Measurements from ENCODE around the gene TUT7.

TUT7 gene

DNA sequence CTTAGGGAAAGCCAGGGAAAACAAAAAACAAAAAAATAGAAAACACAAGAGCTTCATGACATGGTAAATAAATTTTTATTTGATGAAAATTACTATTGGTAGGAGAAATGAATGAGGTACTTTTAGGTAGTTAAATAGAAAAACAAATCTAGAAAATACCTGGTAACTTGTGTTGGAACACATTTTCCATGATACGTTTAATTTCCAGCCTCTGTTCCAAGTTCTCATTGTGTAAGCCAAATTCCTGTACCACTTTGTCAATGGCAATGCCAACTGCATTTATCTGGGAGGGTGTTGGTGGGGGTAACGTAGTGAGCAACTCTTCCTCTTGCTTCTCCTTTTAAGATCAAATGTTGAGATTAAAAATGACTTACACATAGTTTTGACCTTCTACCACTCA is 9.4 kb downstream of the TUT7 start:
- no peaks in the 10 kb centered on the region for H3K4me1 ChIP-seq (ENCODE audit: control insufficient read depth, insufficient read depth, low read length)
- no peaks in the 10 kb centered on the region for H3K9me3 ChIP-seq (ENCODE audit: control insufficient read depth, insufficient read depth, low read length)
- H3K27me3 ChIP-seq (ENCODE audit: control insufficient read depth, insufficient read depth, low read length): no peaks in the 10 kb centered on the region
- H3K9ac ChIP-seq (ENCODE audit: low read depth, low read length): no peak overlapping the region
- H3K4me3 ChIP-seq (ENCODE audit: low read depth, low read length): no peak overlapping the region
- H3K36me3 ChIP-seq (ENCODE audit: control insufficient read depth, insufficient read depth, low read length): peaks cover 2% of the 10 kb centered on the region

DNA sequence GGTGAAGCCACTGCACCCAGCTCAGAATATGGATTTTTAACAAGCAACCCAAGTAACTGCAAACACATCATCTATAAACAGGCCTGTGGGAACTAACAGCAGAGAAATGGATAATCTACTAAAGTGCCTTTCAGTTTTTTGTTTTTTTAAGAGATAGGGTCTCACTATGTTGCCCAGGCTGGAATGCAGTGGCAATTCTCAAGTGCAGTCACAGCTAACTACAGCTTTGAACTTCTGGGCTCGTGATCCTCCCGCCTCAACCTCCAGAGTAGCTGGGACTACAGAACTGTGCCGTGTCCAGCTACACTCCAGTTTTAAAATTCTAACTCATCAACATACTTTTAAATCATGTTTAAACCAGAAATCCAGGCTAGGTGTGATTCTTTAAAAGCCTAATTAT is 11.9 kb downstream of the TUT7 start:
- H3K9ac ChIP-seq (ENCODE audit: low read depth, low read length): no peak overlapping the region
- H3K36me3 ChIP-seq (ENCODE audit: control insufficient read depth, insufficient read depth, low read length): peaks cover 2% of the 10 kb centered on the region
- no peak overlapping the region for H3K4me3 ChIP-seq (ENCODE audit: low read depth, low read length)
- H3K9me3 ChIP-seq (ENCODE audit: control insufficient read depth, insufficient read depth, low read length): no peaks in the 10 kb centered on the region
- peaks cover 4% of the 10 kb centered on the region for H3K4me1 ChIP-seq (ENCODE audit: control insufficient read depth, insufficient read depth, low read length)
- no peaks in the 10 kb centered on the region for H3K27me3 ChIP-seq (ENCODE audit: control insufficient read depth, insufficient read depth, low read length)

DNA sequence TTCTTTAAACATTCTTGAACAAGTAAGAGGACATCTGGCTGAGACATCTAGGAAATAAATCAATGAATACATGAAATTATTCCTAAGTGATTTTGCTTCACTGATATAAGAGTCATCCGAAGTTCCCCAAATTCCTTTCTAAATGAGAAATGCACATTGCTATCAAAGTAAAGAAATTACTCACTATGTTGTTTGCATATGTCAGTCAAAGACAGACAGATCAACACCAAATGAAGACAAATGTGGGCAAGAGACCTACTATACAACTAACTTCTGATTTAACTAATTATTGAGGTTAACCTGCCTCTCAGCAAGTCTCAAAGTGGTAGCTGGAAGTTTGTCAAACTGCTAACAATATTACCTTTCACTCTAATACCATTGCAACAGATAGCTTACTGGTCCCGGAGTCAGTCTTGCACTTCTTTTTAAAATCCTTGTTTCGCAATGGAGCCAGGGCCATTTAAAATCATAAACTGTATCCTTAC is 13.2 kb downstream of the TUT7 start:
- Histone ChIP-seq H3K9me3 (ENCODE audit: control insufficient read depth, insufficient read depth, low read length) (no peaks in the 10 kb centered on the region), H3K27me3 (ENCODE audit: control insufficient read depth, insufficient read depth, low read length) (no peaks in the 10 kb centered on the region), H3K4me1 (ENCODE audit: control insufficient read depth, insufficient read depth, low read length) (peaks cover 4% of the 10 kb centered on the region), H3K36me3 (ENCODE audit: control insufficient read depth, insufficient read depth, low read length) (peaks cover 2% of the 10 kb centered on the region), H3K9ac (ENCODE audit: low read depth, low read length) (no peak overlapping the region), H3K4me3 (ENCODE audit: low read depth, low read length) (no peak overlapping the region)

DNA sequence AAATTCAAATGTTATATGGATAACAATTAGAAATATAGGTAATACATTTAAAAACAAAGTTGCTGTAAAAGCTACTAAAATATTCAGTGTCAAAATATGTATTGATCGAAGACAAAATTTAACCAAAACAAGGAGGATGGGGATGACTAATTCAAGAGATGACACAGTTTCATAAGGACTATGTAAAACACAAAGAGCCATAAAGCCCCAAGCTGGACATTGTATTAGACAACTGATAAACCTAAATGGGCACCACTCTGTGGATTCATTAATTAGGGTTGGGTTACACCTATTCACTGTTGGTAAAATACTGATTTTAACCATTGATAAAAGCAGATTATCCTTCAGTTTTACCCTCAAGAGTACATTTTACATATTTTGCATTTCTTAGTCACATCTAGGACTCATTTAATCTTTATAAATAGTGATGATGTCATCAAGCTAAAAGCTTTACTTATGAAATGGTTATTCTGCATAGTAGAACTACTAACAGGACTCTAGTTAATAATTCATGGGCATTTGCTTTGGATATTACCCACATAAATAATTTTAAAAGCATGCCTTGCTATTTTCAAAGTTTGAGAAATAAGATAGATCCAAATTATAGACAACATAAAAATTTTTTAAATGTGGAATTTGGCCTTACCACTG is 13.7 kb downstream of the TUT7 start:
- no peak overlapping the region for H3K4me3 ChIP-seq (ENCODE audit: low read depth, low read length)
- no peaks in the 10 kb centered on the region for H3K9me3 ChIP-seq (ENCODE audit: control insufficient read depth, insufficient read depth, low read length)
- H3K27me3 ChIP-seq (ENCODE audit: control insufficient read depth, insufficient read depth, low read length): no peaks in the 10 kb centered on the region
- no peak overlapping the region for H3K9ac ChIP-seq (ENCODE audit: low read depth, low read length)
- H3K4me1 ChIP-seq (ENCODE audit: control insufficient read depth, insufficient read depth, low read length): peaks cover 4% of the 10 kb centered on the region
- H3K36me3 ChIP-seq (ENCODE audit: control insufficient read depth, insufficient read depth, low read length): no peaks in the 10 kb centered on the region

DNA sequence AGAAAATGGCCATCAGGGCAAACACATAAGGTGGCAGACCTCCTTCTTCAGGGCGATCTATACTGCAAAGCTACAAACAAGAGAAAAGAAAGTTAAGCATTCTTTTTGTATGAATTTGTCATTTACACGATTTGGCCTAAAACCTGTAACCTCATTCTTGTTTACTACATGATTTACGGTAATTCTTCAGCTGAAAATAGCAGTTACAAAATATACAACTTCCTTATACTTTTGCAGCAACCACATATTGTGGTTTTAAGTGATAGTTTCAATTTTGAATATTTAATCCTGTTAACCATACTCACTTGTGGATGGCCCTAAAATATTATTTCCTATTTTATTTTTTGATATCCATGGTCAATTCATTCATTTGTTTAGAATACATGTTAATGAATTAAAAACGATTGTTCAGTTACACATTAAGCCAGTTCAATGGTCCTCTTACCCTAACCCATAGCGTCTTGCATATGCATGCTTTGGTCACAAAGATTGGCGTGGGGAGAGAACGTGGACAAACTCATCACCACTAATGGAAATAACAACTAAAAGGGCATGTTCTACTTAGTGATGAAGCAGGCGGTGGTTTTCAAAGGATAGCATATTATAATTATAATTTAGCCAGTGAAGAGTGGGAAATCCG is 16.6 kb downstream of the TUT7 start:
- Histone ChIP-seq H3K9me3 (ENCODE audit: control insufficient read depth, insufficient read depth, low read length) (no peaks in the 10 kb centered on the region), H3K36me3 (ENCODE audit: control insufficient read depth, insufficient read depth, low read length) (no peaks in the 10 kb centered on the region), H3K4me3 (ENCODE audit: low read depth, low read length) (no peak overlapping the region), H3K4me1 (ENCODE audit: control insufficient read depth, insufficient read depth, low read length) (peaks cover 4% of the 10 kb centered on the region), H3K9ac (ENCODE audit: low read depth, low read length) (no peak overlapping the region), H3K27me3 (ENCODE audit: control insufficient read depth, insufficient read depth, low read length) (no peaks in the 10 kb centered on the region)

DNA sequence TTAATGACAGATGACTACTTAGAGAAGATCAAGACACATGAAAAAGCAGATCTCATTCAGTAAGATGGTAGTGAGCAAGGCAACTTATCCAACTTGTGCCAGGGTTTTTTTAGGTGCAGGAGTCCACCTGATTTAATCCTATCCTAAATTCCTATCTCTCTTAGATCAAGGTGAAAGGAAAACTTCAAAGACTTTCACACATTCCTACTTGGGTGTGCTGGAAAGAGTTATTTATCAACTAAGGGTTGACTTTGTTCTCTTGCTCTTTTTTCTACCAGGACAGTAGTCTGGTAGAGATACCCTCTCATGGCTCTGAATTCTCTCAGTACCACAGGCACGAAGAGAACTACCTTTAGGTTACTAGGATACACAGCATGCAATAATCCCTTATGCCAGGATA is 18.2 kb downstream of the TUT7 start:
- Histone ChIP-seq H3K4me3 (ENCODE audit: low read depth, low read length) (no peak overlapping the region), H3K36me3 (ENCODE audit: control insufficient read depth, insufficient read depth, low read length) (peaks cover 4% of the 10 kb centered on the region), H3K4me1 (ENCODE audit: control insufficient read depth, insufficient read depth, low read length) (peaks cover 4% of the 10 kb centered on the region), H3K27me3 (ENCODE audit: control insufficient read depth, insufficient read depth, low read length) (no peaks in the 10 kb centered on the region), H3K9ac (ENCODE audit: low read depth, low read length) (no peak overlapping the region), H3K9me3 (ENCODE audit: control insufficient read depth, insufficient read depth, low read length) (no peaks in the 10 kb centered on the region)

GRCh38 chr9:86333651-86334050 is 20.6 kb downstream of the TUT7 start:
- Histone ChIP-seq H3K9me3 (ENCODE audit: control insufficient read depth, insufficient read depth, low read length) (no peaks in the 10 kb centered on the region), H3K36me3 (ENCODE audit: control insufficient read depth, insufficient read depth, low read length) (peaks cover 5% of the 10 kb centered on the region), H3K9ac (ENCODE audit: low read depth, low read length) (no peak overlapping the region), H3K4me3 (ENCODE audit: low read depth, low read length) (no peak overlapping the region), H3K27me3 (ENCODE audit: control insufficient read depth, insufficient read depth, low read length) (no peaks in the 10 kb centered on the region), H3K4me1 (ENCODE audit: control insufficient read depth, insufficient read depth, low read length) (peaks cover 1% of the 10 kb centered on the region)

GRCh38 chr9:86330186-86330585 is 24.0 kb downstream of the TUT7 start:
- Histone ChIP-seq H3K27me3 (ENCODE audit: control insufficient read depth, insufficient read depth, low read length) (no peaks in the 10 kb centered on the region), H3K4me1 (ENCODE audit: control insufficient read depth, insufficient read depth, low read length) (no peaks in the 10 kb centered on the region), H3K4me3 (ENCODE audit: low read depth, low read length) (no peak overlapping the region), H3K36me3 (ENCODE audit: control insufficient read depth, insufficient read depth, low read length) (peaks cover 9% of the 10 kb centered on the region), H3K9ac (ENCODE audit: low read depth, low read length) (no peak overlapping the region), H3K9me3 (ENCODE audit: control insufficient read depth, insufficient read depth, low read length) (no peaks in the 10 kb centered on the region)

- Histone ChIP-seq H3K9ac (ENCODE audit: low read depth, low read length) (no peak overlapping the region), H3K36me3 (ENCODE audit: control insufficient read depth, insufficient read depth, low read length) (peaks cover 9% of the 10 kb centered on the region), H3K9me3 (ENCODE audit: control insufficient read depth, insufficient read depth, low read length) (no peaks in the 10 kb centered on the region)
These were observed 24.6 kb downstream of the TUT7 start for GRCh38 chr9:86329649-86330048.

DNA sequence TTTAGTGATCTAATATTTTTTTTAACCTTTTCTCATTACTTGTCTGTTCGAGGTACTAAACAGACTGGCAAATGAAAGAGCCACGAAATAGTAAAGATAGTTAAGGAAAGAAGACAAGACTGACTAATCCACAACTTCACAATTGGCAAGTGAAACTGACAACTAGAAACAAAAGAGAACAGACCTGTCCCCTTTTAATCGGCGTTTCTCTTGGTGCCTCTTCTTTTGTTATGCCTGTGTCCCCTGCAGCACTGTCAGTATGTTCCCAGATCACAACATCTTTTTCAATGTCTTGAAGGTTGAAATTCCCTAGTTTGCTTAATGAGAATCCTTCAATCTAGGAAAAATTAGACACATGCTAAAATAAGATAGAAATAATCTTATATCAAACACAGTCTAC is 26.1 kb downstream of the TUT7 start:
- no peaks in the 10 kb centered on the region for H3K4me1 ChIP-seq (ENCODE audit: control insufficient read depth, insufficient read depth, low read length)
- H3K9me3 ChIP-seq (ENCODE audit: control insufficient read depth, insufficient read depth, low read length): no peaks in the 10 kb centered on the region
- no peak overlapping the region for H3K9ac ChIP-seq (ENCODE audit: low read depth, low read length)
- H3K27me3 ChIP-seq (ENCODE audit: control insufficient read depth, insufficient read depth, low read length): no peaks in the 10 kb centered on the region
- no peak overlapping the region for H3K4me3 ChIP-seq (ENCODE audit: low read depth, low read length)
- H3K36me3 ChIP-seq (ENCODE audit: control insufficient read depth, insufficient read depth, low read length): peaks cover 14% of the 10 kb centered on the region

More at GRCh38 chr9:86329649-86330048, 24.6 kb downstream of the TUT7 start:
- no peaks in the 10 kb centered on the region for H3K27me3 ChIP-seq (ENCODE audit: control insufficient read depth, insufficient read depth, low read length)
- no peak overlapping the region for H3K4me3 ChIP-seq (ENCODE audit: low read depth, low read length)
- H3K4me1 ChIP-seq (ENCODE audit: control insufficient read depth, insufficient read depth, low read length): no peaks in the 10 kb centered on the region

GRCh38 chr9:86326536-86326935 is 27.7 kb downstream of the TUT7 start:
- Histone ChIP-seq H3K4me1 (ENCODE audit: control insufficient read depth, insufficient read depth, low read length) (no peaks in the 10 kb centered on the region), H3K27me3 (ENCODE audit: control insufficient read depth, insufficient read depth, low read length) (no peaks in the 10 kb centered on the region), H3K9ac (ENCODE audit: low read depth, low read length) (no peak overlapping the region), H3K4me3 (ENCODE audit: low read depth, low read length) (no peak overlapping the region), H3K9me3 (ENCODE audit: control insufficient read depth, insufficient read depth, low read length) (no peaks in the 10 kb centered on the region), H3K36me3 (ENCODE audit: control insufficient read depth, insufficient read depth, low read length) (peaks cover 22% of the 10 kb centered on the region)

DNA sequence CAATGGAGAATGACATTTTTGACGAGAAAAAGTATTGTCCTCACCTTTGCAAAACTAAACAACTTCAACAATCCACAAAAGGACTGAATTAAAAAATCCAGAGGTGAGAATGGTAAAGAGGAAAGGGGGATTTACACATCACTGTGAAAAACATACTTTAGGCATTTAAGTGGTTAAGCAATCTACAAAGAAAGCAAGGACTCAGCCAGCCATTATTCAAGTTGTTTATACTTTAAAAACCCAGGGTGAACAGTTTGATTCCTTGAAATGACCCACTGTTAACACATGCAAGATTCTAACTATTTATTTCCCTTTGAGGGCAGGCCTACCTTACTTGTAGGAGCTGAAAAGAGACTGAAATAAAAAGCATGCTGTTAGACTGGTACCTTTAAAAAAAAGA is 29.3 kb downstream of the TUT7 start:
- Histone ChIP-seq H3K9me3 (ENCODE audit: control insufficient read depth, insufficient read depth, low read length) (no peaks in the 10 kb centered on the region), H3K4me3 (ENCODE audit: low read depth, low read length) (no peak overlapping the region), H3K9ac (ENCODE audit: low read depth, low read length) (no peak overlapping the region), H3K36me3 (ENCODE audit: control insufficient read depth, insufficient read depth, low read length) (peaks cover 22% of the 10 kb centered on the region), H3K27me3 (ENCODE audit: control insufficient read depth, insufficient read depth, low read length) (no peaks in the 10 kb centered on the region), H3K4me1 (ENCODE audit: control insufficient read depth, insufficient read depth, low read length) (no peaks in the 10 kb centered on the region)

Measured in iPS-15b (cell line).